NCI-H748 (cell line): ENCODE results near the gene SESN1.

Source experiments
- DNase-seq: peaks from one replicate; lab custom pipeline; 2025; ENCODE audit not compliant: unreplicated experiment; lab: John Stamatoyannopoulos, UW

The SESN1 gene

DNA sequence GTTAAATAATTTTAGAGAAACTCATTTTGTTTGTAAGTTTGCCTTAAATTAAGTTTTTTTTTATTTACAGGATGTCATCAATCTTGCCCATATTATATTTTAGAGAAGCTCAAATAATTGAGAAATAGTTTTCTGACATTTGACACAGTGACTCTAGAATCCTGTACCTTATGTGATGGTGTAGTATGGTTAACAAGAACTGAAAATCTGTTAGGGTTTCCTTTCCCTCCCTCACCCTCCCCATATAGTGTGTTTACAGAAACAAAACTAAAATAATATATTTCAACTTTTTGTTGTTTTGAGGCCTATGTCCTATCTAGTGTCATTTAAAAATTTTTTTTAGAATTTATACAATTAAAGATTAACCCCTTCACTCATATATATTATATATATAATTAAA, 91.8 kb downstream of the SESN1 start:
- no peak for DNase-seq

DNA sequence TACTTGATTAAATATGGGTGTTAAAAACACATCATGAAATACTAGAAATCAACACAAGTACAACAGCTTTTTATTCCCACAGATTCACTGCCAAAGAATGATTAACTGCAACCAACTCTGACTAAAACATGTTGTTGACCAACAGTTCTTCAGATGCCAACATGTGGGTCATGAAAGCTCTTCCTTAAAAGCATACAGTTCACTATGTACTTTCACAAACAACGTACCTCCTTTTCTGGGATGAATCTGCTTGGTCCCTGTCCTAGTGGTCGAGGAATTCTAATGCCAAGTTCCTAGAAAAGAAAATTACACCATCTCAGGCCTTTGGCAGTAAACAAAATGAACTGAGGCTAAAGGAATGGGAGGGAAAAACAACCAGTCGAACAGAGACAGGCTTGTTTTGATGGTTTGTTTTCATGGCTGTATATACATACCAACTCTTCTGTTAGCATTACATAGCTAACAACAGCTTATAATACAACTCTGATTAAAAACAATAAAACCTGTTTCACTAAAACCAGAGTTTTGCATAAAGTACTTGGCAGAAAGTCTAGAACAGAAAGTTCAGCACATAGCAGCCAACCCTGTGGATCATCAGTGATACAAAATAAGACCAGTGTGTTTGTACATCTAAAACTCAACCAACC, 92.5 kb downstream of the SESN1 start:
- no peak for DNase-seq

DNA sequence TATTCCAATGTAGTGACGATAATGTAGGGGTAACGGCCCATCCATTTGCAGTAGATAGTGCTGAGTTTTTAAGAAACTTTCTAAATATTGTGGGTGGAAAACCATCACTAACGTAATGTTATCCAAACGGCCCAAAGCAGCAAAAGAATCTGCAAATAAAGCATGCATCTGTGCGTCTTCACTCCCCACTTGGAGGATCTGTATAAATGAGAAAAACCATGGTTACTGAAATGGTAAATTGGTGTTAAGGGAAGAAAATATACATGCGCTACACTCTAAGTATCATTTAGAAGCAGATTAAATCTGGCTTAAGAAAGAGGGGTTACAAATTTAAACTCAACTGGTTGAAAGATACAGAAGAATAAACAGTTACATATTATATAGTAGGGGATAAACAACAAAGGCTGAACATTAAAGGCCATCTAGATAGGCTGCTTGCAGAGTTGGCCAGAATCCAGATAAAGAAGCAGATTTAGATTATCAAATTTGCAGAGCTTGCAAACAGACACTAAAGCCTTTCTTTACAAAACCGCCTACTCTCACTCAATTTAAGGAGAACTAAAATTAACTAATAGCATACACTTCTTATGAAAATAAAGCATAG, 93.3 kb downstream of the SESN1 start:
- peak; percentile 9 for DNase-seq

DNA sequence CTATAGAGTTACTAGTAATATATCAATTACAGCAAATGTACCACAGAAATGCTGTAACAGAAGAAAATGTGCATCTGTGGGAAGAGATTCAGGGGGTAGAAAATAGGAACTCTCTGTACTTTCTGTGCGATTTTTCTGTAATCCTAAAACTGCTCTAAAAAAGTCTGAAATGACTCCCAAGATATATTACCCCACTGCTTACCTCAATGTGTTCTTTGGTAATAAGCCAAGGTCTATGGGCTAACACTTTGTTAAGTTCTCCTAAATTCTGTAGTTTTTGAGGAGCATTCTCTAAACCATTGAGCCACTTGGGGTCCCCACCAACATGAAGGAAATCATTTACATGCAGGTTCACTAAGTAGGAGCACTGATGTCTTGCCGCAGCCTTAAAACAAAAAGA, 94.4 kb downstream of the SESN1 start:
- no peak for DNase-seq

DNA sequence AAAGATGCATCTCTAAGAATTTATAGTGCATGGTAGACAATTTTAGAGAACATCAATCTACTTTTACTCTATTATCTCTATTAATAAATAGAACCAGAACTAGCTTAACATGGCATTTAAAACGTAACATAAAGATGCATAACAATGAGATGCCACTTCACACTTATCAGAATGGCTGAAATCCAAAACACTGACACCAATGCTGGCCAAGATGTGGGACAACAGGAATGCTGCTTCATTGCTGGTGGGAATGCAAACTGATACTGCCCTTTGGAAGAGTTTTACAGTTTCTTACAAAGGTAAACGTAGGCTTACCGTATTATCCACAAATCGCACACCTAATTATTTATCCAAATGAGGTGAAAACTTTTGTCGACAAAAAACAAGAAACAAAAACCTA, 95.2 kb downstream of the SESN1 start:
- DNase-seq, result no peak

DNA sequence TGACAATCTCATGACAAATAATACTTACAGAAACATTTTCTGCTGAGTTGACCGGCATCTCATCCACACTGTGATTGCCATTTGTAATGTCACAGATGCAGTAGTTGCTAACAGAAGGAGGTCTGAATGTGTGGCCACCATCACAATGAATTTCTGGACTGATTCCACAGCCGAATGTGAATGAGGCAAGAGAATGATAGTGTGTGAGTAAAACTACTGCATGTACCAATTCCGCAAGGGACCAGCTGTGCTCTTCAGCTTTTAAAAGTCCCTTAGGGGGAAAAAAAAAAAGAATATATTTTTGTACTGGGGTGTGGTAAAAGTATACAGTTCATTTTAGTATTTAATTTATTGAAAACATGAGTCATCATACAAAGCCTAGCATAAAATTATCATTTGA, 96.2 kb downstream of the SESN1 start:
- no peak for DNase-seq

DNA sequence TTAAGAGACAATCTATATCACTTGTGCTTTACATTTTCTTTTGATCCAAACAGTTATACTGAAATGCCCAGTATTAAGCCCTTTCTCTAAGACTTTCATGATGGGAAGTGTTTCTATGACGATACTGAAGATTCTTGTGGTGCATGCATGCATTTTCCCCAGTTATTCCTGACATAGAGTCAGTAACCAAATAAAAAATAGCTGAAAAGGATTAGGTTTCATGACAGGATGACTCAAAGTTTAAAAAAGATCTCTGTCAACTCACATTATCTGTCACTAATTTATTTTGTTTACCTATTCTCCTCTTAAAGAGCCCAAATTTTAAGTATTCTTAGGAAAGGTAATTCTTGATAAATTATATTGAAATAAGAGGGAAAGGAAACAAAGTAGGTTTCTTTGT, 98.4 kb downstream of the SESN1 start:
- no peak for DNase-seq

DNA sequence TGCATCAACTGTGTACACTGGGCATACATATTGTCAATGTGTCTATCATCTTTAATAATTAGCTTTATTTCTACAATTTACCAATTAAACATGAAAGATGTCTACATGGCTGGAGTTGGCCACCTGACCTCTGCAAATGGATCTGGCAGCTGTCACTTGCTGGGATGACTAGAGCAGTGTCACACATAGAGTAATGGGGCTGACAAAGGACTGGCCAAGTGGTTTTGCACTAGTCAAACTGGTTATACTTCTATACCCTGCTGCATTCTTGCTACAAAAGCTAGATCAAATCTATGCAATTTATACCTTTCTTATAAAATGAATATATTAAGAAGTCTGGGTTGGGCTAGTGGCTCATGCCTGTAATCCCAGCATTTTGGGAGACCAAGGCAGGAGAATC, 99.3 kb downstream of the SESN1 start:
- no peak for DNase-seq

DNA sequence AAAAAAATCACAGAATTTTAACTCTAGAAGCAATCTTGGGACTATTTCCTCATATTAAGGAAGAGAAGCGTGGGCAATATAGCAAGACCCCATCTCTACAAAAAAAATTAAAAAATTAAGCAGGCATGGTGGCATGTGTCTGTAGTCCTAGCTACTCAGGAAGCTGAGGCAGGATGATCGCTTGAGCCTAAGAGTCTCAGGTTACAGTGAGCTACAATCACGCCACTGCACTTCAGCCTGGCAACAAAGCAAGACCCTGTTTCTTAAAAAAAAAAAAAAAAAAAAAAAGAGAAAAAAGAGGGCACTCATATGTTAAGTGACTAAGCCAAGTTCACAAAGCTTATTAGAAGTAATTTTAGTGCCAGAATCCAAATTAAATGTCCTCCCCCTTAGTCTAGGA, 100.8 kb downstream of the SESN1 start:
- no peak for DNase-seq

DNA sequence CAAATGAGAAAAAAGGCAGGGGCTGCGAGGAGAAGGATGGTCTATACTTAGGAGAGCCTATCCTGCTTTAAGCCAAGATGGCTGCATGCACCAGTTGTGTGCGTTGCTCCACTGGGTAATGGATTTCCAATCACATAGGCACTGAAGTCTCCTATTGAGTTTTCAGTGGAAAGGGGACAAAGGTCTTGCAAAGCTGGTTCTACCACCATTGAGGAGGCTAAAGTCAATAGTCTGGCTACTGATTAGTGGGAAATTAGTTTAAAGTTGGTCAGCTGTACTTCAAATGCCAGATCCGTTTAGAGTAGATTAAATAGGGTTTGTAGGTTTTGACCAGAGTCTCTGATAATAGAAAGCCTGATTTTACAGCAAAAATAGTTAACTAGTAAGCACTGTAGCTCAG, 104.9 kb downstream of the SESN1 start:
- no peak for DNase-seq

DNA sequence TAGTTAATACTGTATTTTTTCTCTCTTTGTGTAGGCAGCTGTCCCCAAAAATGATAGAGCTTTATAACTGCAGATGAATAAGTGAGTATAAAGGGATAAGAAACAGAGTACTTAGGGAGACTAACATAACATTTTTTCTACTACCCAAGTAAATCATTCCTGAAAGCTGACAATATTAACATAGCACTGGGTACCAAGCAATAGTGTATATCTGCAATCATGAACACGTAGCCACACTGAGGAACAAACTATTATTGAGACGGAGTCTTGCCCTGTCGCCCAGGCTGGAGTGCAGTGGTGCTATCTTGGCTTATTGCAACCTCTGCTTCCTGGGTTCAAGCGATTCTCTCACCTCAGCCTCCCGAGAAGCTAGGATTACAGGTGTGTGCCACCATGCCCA, 105.9 kb downstream of the SESN1 start:
- no peak for DNase-seq

DNA sequence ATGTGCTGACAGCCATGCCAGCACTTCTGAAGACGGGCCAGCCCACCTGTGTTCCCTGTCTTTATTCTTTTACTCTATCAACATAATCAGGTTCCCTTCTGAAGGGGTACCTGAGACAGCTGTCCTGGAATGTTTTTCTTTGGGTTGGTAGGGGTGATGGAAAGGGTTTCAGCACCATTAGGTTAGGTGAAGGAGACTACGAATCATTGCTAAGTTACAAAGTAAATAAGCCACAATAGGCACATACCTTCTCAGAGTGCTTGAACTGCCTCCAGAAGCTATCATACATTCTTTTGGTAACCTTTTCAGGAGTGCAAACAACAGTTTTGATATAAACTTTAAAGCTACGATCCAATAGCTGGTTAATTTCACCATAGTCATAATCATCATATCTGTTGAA, 106.3 kb downstream of the SESN1 start:
- no peak for DNase-seq

DNA sequence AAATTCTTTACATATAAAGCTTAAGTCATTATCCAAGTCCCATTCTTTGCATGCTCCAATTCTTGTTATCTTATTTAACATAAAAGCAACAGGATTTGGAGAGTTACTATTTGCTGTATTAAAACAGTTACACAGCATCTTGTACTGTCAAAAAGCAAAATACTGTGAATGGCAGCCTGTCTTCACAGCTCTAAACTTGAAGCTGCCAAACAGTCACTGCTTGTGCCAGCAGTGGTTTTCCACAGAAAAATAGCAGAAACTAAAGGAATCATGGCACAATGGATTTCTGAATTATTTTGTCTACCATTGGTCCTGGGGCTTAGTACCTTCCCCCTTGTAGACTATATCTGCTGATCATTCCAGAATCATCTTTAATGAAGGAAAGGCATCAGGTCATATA, 107.5 kb downstream of the SESN1 start:
- no peak for DNase-seq

DNA sequence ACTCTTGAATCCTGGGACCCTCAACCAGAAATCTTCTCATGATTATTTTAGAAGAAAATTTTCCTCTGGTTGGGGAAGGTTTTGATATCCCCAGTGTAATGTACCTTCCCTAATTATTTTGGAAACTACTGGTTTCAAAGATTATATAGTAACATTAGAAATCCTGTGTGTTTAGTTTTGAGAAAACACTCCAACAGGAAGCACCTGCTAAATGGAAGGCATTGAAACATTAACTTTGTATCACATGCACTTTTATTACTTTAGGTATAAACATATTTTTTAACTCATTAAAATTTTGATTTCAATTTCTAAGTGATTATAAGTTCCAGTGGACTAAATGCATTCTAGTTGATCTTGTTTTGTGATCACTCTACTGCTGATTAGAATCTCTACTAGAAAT, 109.3 kb downstream of the SESN1 start:
- no peak for DNase-seq

DNA sequence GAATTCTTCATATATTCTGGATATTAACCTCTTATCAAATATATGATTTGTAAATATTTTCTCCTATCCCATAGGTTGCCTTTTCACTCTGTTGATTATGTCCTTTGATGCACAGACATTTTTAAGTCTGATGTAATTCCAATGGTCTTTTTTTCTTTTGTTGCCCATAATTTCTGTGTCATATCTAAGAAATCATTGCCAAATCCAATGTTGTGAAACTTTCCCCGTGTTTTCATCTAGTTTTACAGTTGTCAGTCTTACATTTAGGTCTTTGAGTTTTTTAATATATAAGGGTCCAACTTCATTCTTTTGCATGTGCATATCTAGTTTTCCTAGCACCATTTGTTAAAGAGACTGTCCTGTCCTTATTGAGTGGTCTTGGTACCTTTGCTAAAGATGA, 111.5 kb downstream of the SESN1 start:
- no peak for DNase-seq

DNA sequence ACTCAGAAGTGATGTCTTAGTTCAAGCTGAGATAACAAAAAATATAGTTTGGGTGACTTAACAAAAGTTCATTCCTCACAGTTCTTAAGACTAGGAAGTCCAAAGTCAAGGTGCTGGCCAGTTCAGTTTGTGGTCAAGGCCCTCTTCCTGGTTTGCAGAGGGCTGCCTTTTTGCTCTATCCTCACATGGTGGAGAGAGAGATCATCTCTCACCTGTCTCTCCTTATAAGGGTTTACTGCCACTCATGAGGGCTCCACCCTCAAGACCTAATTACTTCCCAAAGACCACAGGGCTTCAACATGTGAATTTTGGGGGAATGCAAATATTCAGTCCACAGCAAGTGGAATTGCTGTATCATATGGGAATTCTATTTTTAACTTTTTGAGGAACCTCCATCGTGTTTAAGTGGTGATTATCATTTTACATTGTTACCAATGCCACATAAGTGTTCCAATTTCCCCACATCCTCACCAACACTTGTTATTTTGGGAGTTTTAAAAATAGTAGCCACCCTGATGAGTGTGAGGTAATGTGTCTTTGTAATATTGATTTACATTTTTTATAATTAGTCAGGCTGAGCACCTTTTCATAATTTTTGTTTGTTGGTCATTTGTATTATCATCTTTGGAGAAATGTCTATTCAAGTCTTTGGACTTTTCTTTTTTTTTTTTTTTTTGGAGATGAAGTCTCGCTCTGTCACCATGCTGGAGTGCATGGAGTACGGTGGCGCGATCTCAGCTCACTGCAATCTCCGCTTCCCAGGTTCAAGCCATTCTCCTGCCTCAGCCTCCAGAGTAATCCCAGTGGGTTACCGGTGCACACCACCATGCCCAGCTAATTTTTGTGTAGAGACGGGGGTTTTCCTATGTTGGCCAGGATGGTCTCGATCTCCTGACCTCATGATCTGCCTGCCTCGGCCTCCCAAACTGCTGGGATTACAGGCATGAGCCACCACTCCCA, 112.2 kb downstream of the SESN1 start:
- no peak for DNase-seq

DNA sequence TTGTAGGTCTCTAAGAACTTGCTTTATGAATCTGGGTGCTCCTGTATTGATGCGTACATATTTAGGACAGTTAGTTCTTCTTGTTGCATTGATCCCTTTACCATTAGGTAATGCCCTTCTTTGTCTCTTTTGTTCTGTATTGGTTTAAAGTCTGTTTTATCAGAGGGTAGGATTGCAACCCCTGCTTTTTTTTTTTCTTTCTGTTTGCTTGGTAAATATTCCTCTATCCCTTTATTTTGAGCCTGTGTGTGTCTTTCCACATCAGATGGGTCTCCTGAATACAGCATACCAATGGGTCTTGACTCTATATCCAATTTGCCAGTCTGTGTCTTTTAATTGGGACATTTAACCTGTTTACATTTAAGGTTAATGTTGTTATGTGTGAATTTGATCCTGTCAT, 116.0 kb downstream of the SESN1 start:
- peak; percentile 77 for DNase-seq

DNA sequence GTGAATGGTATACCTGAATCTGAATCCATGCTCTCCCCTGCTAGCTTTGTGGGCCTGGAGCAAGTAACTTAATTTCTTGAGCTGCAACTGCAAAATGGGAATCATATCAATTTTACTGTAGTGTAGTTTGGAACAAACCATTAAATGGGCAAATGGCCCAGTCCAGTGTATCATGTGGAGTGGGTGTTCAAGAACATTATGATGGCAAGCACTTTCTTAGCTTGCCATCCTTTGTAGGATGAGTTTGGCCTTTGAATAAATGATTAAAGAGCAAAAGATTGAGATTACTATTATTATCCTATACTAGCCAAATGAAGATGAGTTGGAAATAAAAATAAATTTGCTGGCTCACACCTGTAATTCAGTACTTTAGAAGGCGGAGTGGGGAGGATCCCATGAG, 120.4 kb downstream of the SESN1 start:
- no peak for DNase-seq

DNA sequence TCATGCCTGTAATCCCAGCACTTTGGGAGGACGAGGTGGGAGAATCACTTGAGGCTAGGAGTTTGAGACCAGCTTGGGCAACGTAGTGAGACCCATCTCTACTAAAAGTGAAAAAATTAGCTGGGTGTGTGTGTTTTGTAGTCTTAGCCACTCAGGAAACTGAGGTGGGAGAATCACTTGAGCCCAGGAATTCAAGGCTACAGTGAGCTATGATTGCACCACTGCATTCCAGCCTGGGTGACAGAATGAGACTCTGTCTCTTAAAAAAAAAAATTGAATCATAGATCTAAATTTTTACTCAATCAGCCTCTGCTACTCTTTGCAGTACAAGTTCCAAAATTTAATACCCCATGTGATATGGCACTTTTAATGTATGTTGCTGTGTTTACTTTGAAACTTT, 124.9 kb downstream of the SESN1 start:
- no peak for DNase-seq

DNA sequence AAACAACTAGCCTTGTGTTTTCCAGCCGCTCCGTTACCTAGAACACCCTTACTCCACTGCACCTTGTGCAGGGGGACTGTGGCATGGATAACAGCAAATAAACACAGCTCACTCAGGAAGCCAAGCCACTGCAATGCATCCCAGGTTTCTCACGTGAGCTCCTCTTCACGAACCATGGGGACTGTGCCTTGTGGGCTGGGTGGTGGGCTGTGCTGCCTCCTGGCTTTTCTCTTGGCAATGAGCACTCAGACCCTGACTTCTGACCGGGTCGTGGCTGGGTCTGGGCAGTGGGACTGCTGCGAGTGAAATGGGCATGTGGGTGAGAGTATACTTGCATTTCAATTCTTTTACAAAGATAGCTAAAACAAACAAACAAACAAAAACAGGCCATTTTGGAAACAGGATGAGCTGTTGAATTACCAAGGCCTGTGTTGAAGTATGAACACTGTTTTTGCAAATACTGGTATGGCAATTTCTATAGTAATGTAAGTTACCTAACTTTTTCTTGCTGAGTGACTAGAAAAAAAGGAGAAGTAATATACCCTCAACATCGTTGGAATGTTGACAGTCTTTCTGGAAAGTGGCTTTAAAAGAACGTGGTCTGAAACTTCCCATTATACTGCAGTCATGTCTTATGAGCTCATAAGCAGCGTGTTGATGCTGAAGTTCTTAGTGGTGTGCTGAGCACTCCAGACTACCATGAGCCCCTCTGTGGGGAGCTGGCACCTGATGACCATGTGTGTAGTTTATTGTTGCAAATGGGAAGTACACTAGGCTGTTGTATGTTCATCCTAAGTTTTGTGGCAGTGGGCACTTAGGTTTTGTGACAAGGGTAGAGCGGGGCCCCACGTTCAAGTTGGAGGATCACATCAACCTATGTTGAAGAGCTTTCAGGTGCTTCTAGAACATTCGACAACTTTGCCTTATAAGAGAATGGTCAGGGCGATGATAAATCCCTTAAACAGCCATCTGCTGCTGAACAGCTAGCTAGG, 126.0 kb downstream of the SESN1 start:
- DNase-seq, result no peak
